Ectodermal cell (in vitro differentiated cells): Measurements from ENCODE around the gene GPR15.

Source experiments
- H3K27ac ChIP-seq: 2 replicates; pipeline ENCODE4 v1.7.0; 2013; ENCODE audit warnings: mild to moderate bottlenecking, low read depth, low read length; ENCODE audit not compliant: insufficient read depth, poor library complexity, severe bottlenecking
- H3K27me3 ChIP-seq: 2 replicates; pipeline ENCODE4 v1.7.0; 2013; ENCODE audit warnings: mild to moderate bottlenecking, low read length; ENCODE audit not compliant: insufficient read depth, control insufficient read depth, poor library complexity, severe bottlenecking
- H3K36me3 ChIP-seq: one replicate; pipeline ENCODE4 v1.7.0; 2013; ENCODE audit warnings: low read length; ENCODE audit not compliant: control insufficient read depth, insufficient read depth
- H3K4me1 ChIP-seq: one replicate; pipeline ENCODE4 v1.7.0; 2013; ENCODE audit warnings: low read length; ENCODE audit not compliant: control insufficient read depth, insufficient read depth
- H3K4me3 ChIP-seq: 2 replicates; pipeline ENCODE4 v1.7.0; 2013; ENCODE audit warnings: low read depth, low read length, control low read depth; ENCODE audit not compliant: insufficient read depth
- H3K9me3 ChIP-seq: 2 replicates; pipeline ENCODE4 v1.7.0; 2013; ENCODE audit warnings: mild to moderate bottlenecking, low read length, moderate library complexity; ENCODE audit not compliant: control insufficient read depth
- WGBS, 2 experiments: methylation state at CpG; one replicate each; pipeline ENCODE4 v1.1.7; 2013; ENCODE audit warnings: missing lambda C conversion rate in 2 of 2; 5-methylcytosine and 5-hydroxymethylcytosine counted together

The GPR15 gene

GRCh38 chr3:98513091-98513511 lies 18.7 kb upstream of the GPR15 start:
- Histone ChIP-seq H3K9me3 (no peaks in the 10 kb centered on the region), H3K27ac (no peak overlapping the region), H3K4me3 (no peak overlapping the region), H3K4me1 (no peaks in the 10 kb centered on the region), H3K36me3 (peaks cover 6% of the 10 kb centered on the region), H3K27me3 (no peaks in the 10 kb centered on the region)
- 89 to 91% methylated on average over 4 of the region's 4 CpGs for WGBS, 2 experiments

DNA sequence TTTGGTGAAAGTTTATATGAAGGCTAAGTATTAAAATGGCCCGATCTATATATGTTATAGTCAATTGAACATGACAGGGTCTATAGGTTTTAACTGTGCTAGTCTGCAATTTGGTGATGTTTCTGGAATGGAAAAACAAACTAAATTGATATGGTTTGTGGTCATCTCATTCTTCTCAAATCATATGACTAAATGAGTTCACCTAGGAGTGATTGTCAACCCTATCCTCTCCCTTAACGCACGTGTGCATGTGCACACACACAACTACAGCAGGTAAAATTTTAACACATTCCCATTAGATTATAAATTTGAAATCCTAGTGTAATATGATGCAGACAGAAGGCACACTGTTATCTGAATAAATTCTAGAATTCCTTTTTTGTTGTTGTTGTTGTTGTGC lies 18.0 kb upstream of the GPR15 start:
- 89 to 99% methylated on average over 3 of the region's 3 CpGs for WGBS, 2 experiments
- Histone ChIP-seq H3K27ac (no peak overlapping the region), H3K4me1 (no peaks in the 10 kb centered on the region)

DNA sequence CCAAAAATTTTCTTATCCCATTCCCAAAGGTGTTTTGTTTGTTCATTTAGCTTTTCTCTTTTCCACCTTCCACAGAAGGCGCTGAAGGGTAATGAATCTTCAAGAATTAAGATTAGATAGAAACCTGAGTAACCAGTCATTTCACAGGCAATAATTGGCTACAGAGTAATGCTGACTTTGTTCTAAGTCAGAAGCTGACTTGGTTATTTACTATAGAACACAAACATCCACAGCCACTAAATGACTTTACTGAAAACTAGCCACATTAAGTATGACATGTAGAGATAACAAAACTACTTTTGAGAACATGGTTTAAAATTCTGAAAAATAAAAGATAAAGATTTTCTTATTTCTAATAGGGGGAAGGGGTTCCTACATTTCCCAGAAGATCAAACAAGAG lies 16.8 kb upstream of the GPR15 start:
- Histone ChIP-seq H3K27me3 (no peaks in the 10 kb centered on the region), H3K4me3 (no peak overlapping the region), H3K27ac (no peak overlapping the region), H3K36me3 (peaks cover 12% of the 10 kb centered on the region), H3K4me1 (no peaks in the 10 kb centered on the region), H3K9me3 (no peaks in the 10 kb centered on the region)
- 100% methylated on average over 1 of the region's 1 CpG; no CpG with 5 or more reads in 1 of the 2 experiments for WGBS, 2 experiments

More for the DNA sequence above, 18.0 kb upstream of the GPR15 start:
- peaks cover 6% of the 10 kb centered on the region for H3K36me3 ChIP-seq
- H3K9me3 ChIP-seq, result no peaks in the 10 kb centered on the region
- no peaks in the 10 kb centered on the region for H3K27me3 ChIP-seq
- no peak overlapping the region for H3K4me3 ChIP-seq

GRCh38 chr3:98518816-98519215 lies 13.0 kb upstream of the GPR15 start:
- WGBS, 2 experiments, result 96 to 98% methylated on average over 2 of the region's 2 CpGs
- Histone ChIP-seq H3K4me1 (peaks cover 4% of the 10 kb centered on the region), H3K27ac (no peak overlapping the region), H3K9me3 (no peaks in the 10 kb centered on the region), H3K27me3 (no peaks in the 10 kb centered on the region), H3K36me3 (peaks cover 16% of the 10 kb centered on the region), H3K4me3 (no peak overlapping the region)

DNA sequence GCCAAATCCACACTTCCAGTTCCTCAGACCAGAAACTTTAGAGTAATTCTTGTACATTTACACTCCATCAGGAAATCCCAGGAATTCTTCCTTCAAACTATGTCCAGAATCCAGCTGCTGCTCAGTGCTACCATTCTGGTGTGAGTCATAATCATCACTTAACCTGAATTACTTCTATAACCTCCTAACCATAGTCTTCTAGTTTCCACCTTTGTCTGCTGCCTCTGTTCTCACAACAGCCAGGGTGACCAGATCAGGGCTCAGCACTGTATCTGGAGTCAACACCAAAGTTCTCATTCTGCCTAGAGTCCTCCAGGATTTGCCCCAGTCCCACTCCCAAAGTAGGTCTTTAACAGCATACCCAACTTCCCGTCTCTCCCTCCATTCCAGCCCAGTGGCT lies 12.4 kb upstream of the GPR15 start:
- Histone ChIP-seq H3K36me3 (peaks cover 16% of the 10 kb centered on the region), H3K27ac (no peak overlapping the region), H3K9me3 (no peaks in the 10 kb centered on the region), H3K27me3 (no peaks in the 10 kb centered on the region), H3K4me3 (no peak overlapping the region), H3K4me1 (peaks cover 4% of the 10 kb centered on the region)
- WGBS, 2 experiments, result 97 to 98% methylated on average over 1 of the region's 1 CpG

DNA sequence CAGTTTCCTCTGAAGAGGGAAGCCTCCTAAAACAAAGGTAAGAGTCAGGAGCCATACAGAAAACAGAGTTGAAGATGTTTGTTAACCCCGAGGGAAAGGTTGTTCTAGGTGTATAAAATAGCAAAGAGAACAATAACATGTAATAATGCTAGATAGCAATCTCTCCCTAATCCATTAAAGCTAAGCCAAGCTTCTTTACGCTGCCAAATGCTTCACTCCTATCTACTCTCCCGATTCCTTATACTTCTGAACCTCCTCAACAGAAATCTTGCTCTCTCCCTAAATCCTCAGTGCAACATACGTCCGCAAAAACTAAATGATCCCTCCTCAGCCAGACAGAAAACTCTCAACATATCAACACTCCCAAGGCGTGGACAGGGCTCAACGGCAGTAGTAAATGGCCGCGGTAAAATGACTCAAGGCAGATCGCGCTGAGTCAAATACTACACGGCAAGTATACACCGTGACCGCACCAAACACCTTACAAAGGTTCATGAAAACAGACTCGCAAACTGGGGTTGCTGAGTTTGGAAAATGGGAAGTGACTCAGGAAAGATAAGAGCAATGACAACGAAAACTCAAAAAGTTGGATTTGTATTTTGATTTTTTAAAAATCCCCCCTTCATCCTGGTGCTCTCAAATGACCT lies 9.8 kb upstream of the GPR15 start:
- Histone ChIP-seq H3K4me3 (peak overlapping the region; percentile 92), H3K4me1 (peaks cover 4% of the 10 kb centered on the region), H3K36me3 (peaks cover 10% of the 10 kb centered on the region), H3K27ac (peak overlapping the region; percentile 88), H3K9me3 (no peaks in the 10 kb centered on the region), H3K27me3 (no peaks in the 10 kb centered on the region)
- WGBS, 2 experiments, result 0% methylated on average over 15 of the region's 16 CpGs

DNA sequence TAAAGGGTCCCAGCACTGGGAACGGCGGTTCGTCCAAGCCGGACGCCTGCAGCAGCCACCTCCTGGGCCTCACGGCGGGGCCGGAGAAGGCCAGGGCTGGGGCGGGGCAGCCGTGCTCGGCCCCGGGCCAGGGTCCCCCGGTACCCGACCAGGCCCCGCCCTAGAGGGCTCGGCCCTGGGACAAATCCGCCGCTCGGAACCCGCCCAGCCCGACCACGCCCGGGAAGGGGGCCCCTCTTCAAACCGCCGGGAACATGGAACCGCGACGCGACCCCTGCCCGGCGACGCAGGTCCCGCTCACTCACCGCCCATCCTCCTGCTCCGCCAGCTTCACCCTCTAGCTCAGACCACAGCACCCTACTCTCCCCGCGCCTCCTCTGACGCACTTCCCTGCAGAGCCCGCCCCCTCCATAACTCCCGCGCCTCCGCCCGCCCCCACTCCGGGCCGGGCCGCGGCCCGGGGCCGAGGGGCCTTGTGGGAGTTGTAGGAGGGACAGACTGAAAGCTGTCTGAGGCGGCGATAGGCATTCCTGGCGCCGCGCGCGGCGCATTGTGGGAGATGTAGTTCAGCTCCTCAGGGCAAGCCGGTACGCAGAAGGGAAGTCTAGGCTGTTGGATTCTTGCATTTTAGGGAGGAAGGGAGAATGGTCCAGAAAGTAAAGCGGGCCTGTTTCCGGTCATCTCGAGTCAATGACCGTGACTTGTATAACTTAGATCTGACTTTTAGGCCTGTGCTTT lies 9.1 kb upstream of the GPR15 start, which contains the start of gene CLDND1:
Gene CLDND1 (minus strand): TSS at position 359 of the 738 bp plus-strand sequence. CDS start 1,478 bp downstream, outside the sequence.
- H3K4me3 ChIP-seq, result peak within 1 kb of the TSS; percentile 92
- peaks cover 9% of the 10 kb centered on the region for H3K36me3 ChIP-seq
- no peaks in the 10 kb centered on the region for H3K27me3 ChIP-seq
- H3K27ac ChIP-seq, result peak within 1 kb of the TSS; percentile 88
- peaks cover 4% of the 10 kb centered on the region for H3K4me1 ChIP-seq
- 0% methylated on average over 62 to 63 of the region's 63 CpGs for WGBS, 2 experiments
- H3K9me3 ChIP-seq, result no peaks in the 10 kb centered on the region

- H3K27ac ChIP-seq, result no peak overlapping the region
- peaks cover 10% of the 10 kb centered on the region for H3K4me1 ChIP-seq
- H3K27me3 ChIP-seq, result no peaks in the 10 kb centered on the region
- H3K36me3 ChIP-seq, result no peaks in the 10 kb centered on the region
- 96 to 97% methylated on average over 5 to 6 of the region's 6 CpGs for WGBS, 2 experiments
- H3K4me3 ChIP-seq, result no peak overlapping the region
- H3K9me3 ChIP-seq, result no peaks in the 10 kb centered on the region
These were observed 6.3 kb upstream of the GPR15 start for GRCh38 chr3:98525494-98525893.

- Histone ChIP-seq H3K36me3 (no peaks in the 10 kb centered on the region), H3K27ac (peak overlapping the region; percentile 39), H3K27me3 (no peaks in the 10 kb centered on the region), H3K4me1 (peaks cover 7% of the 10 kb centered on the region), H3K4me3 (no peak overlapping the region), H3K9me3 (no peaks in the 10 kb centered on the region)
- 68% methylated on average over 4 of the region's 4 CpGs for WGBS, 2 experiments
These were observed 3.1 kb upstream of the GPR15 start for GRCh38 chr3:98528474-98529346.
